ENCODE data around the gene NAV2.

Gene NAV2

DNA sequence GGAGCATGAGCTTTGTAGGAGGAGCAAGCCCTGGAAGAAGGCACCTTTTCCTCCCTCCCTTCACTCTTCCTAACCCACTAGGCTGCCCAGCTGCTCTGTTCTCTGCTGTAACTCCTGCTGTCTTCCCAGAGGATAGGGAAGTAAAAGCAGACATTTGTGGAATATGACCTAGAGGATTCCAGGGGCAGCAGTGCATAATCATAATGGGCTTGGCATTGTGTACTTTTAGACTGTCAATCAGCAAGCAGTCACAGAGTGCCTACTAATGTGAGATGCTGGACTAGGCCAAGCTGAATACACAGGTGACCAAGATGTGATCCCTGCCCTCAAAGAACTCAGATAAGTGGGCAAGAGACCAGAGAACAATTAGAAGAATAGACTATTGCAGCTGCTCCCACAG lies 133.0 kb downstream of the NAV2 start:
- Histone ChIP-seq H3K9me3 (replicated peaks; ENCODE audit: low read length) (no peaks in the 10 kb centered on the region), H3K9ac (ENCODE audit: low read depth, low read length) (no peak overlapping the region), H3K4me1 (ENCODE audit: control insufficient read depth, insufficient read depth, low read length) (peaks cover 30% of the 10 kb centered on the region), H3K27me3 (ENCODE audit: control insufficient read depth, insufficient read depth, low read length) (no peaks in the 10 kb centered on the region), H3K4me2 (ENCODE audit: low read length) (no peak overlapping the region), H3K4me3 (ENCODE audit: low read length) (no peak overlapping the region), H3K36me3 (ENCODE audit: insufficient read depth, low read length) (peaks cover 76% of the 10 kb centered on the region)

DNA sequence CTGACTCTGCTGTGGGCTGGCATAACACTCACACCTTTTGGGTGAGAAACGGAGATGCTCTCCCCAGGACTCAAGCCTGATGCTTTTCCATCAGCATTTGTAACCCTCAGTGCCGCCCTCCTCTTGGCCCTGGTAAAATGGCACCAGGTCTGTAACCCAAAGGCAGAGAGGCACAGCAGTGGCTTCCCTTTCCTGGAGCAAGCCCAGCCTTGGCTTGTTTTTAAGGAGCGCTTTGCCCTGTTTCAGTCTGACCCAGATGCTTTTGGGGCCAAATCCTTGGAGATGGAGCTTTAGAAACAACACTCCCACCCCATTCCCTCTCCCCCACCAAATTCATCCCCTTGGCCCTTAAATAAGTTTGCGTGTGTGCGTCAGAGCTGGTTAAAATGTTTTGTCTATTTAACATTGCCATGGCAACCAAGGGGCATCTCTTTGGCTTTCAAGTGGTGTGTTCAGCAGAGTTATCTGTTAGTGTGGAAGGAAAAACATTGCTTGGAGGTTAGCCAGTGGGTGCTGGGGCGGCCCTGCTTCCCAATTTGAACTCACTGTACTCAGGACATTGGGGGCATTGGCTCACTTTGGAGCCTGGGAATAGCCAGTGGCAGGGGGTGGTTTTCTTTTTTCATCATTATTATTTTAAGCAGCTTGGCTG lies 134.1 kb downstream of the NAV2 start:
- Histone ChIP-seq H3K4me1 (ENCODE audit: control insufficient read depth, insufficient read depth, low read length) (peaks cover 36% of the 10 kb centered on the region), H3K36me3 (ENCODE audit: insufficient read depth, low read length) (peaks cover 86% of the 10 kb centered on the region)

GRCh38 chr11:19848219-19848618 lies 135.6 kb downstream of the NAV2 start:
- no peaks in the 10 kb centered on the region for H3K27me3 ChIP-seq (ENCODE audit: control insufficient read depth, insufficient read depth, low read length)
- no peaks in the 10 kb centered on the region for H3K9me3 ChIP-seq (replicated peaks; ENCODE audit: low read length)
- no peak overlapping the region for H3K4me2 ChIP-seq (ENCODE audit: low read length)
- peaks cover 85% of the 10 kb centered on the region for H3K36me3 ChIP-seq (ENCODE audit: insufficient read depth, low read length)
- H3K4me3 ChIP-seq (ENCODE audit: low read length), result no peak overlapping the region
- H3K4me1 ChIP-seq (ENCODE audit: control insufficient read depth, insufficient read depth, low read length), result peaks cover 35% of the 10 kb centered on the region
- no peak overlapping the region for H3K9ac ChIP-seq (ENCODE audit: low read depth, low read length)

More for the DNA sequence above, 134.1 kb downstream of the NAV2 start:
- H3K9me3 ChIP-seq (replicated peaks; ENCODE audit: low read length), result no peaks in the 10 kb centered on the region
- no peaks in the 10 kb centered on the region for H3K27me3 ChIP-seq (ENCODE audit: control insufficient read depth, insufficient read depth, low read length)
- no peak overlapping the region for H3K4me2 ChIP-seq (ENCODE audit: low read length)
- H3K4me3 ChIP-seq (ENCODE audit: low read length), result no peak overlapping the region
- H3K9ac ChIP-seq (ENCODE audit: low read depth, low read length), result no peak overlapping the region

DNA sequence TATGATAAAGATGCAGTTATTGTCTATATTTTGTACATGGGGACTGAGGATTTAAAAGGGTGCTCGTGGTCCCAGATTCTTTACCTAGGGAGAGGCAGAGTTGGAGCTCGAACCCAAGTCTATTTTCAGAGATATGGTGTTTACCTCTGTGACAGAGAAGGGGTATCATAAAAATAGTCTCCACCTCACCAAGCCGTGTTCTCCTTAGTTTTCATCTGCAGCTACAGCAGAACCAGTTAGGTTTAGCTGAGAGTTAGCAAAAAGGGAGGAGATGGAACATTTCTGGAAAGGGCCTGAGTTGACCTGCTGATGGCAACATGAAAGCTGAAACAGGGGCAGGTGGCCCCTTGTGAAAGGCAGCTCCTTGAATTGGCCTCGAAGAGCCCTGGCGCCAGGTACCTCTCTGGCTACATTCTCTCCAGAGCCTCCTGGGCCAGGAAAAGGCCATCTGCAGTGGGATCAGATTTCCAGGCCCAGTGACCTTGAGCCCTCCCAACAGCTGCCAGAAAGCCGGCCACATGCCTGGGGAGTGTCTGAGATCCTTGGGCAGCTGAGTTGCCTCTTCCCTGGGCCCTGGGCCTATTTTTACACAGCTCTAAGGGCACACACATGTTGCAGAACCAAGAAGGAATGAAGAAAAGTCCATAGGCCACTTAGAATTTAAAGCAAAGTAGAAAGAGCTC lies 136.6 kb downstream of the NAV2 start:
- H3K27me3 ChIP-seq (ENCODE audit: control insufficient read depth, insufficient read depth, low read length), result no peaks in the 10 kb centered on the region
- no peak overlapping the region for H3K9ac ChIP-seq (ENCODE audit: low read depth, low read length)
- no peaks in the 10 kb centered on the region for H3K9me3 ChIP-seq (replicated peaks; ENCODE audit: low read length)
- peaks cover 75% of the 10 kb centered on the region for H3K36me3 ChIP-seq (ENCODE audit: insufficient read depth, low read length)
- H3K4me1 ChIP-seq (ENCODE audit: control insufficient read depth, insufficient read depth, low read length), result peaks cover 43% of the 10 kb centered on the region
- no peak overlapping the region for H3K4me3 ChIP-seq (ENCODE audit: low read length)
- H3K4me2 ChIP-seq (ENCODE audit: low read length), result no peak overlapping the region

DNA sequence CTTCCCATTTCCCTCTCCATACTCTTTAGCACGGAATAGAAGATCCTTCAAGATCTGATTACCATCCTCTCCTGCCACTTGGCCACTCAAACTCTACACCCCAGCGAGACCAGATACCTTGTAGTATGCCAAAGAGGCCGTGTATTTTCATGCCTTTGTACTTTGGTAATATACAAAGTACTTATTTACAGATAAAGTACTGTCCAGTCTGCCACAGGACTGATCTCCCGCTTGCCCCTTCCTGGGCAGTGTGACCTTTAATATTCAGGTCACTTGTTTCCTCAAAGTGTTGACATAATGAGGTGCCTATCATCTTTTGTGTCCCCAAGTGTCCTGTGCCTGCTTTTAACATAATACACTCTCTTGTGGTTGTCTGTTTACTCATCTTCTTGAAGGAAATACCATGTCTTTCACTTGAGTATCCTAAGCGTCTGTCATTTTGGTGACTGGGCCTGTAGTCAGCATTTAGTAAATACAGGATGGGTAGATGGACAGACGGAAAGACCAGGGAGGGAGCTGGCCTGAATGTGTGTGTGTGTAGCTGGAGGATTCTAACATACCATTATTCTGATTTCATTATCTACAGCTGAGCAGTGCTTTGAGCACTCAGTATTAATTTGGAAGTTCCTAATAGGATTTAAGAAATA lies 137.4 kb downstream of the NAV2 start:
- Histone ChIP-seq H3K4me3 (ENCODE audit: low read length) (no peak overlapping the region), H3K9me3 (replicated peaks; ENCODE audit: low read length) (no peaks in the 10 kb centered on the region), H3K27me3 (ENCODE audit: control insufficient read depth, insufficient read depth, low read length) (no peaks in the 10 kb centered on the region), H3K9ac (ENCODE audit: low read depth, low read length) (no peak overlapping the region), H3K36me3 (ENCODE audit: insufficient read depth, low read length) (peaks cover 68% of the 10 kb centered on the region), H3K4me2 (ENCODE audit: low read length) (no peak overlapping the region), H3K4me1 (ENCODE audit: control insufficient read depth, insufficient read depth, low read length) (peaks cover 43% of the 10 kb centered on the region)

DNA sequence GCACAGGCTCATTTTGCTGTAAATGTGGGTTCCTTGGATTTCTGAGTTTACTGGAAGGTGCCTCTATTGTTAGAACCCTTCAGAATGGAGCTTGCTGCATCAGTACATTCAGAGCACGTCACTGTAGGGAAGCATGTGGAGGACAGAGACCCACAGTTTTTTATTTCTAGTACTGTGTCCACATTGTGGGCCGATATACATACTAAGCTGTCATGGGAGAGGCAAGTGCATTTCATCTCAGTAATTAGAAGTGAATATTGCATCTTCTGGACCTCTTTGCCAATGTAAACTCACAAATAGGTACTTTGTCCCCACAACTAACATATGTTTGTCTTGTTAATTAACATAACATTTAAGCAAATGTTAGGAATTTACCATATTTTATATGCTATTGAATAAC lies 139.7 kb downstream of the NAV2 start:
- Histone ChIP-seq H3K36me3 (ENCODE audit: insufficient read depth, low read length) (peaks cover 60% of the 10 kb centered on the region), H3K9me3 (replicated peaks; ENCODE audit: low read length) (no peaks in the 10 kb centered on the region), H3K27me3 (ENCODE audit: control insufficient read depth, insufficient read depth, low read length) (no peaks in the 10 kb centered on the region), H3K4me3 (ENCODE audit: low read length) (no peak overlapping the region), H3K4me1 (ENCODE audit: control insufficient read depth, insufficient read depth, low read length) (peaks cover 43% of the 10 kb centered on the region), H3K4me2 (ENCODE audit: low read length) (no peak overlapping the region), H3K9ac (ENCODE audit: low read depth, low read length) (no peak overlapping the region)

DNA sequence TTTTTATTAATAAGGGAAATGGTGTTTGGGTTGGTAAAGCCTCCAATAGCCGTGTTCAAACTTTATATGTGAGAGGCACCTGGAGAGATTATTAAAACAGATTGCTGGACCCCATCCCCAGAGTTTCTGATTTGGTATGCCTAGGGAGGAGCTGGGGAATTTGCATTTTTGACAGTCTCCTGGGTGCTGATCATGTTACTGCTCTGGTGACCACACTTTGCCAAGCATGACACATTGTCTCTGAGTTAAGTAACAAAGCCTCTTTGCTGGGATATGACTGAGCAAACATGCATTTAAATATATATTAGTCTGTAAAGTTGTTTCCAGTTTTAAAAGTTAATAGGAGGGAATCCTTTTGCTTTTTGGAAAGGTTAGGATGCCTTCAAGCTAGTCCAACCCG lies 140.4 kb downstream of the NAV2 start:
- Histone ChIP-seq H3K4me2 (ENCODE audit: low read length) (no peak overlapping the region), H3K4me3 (ENCODE audit: low read length) (no peak overlapping the region), H3K36me3 (ENCODE audit: insufficient read depth, low read length) (peaks cover 53% of the 10 kb centered on the region), H3K27me3 (ENCODE audit: control insufficient read depth, insufficient read depth, low read length) (no peaks in the 10 kb centered on the region), H3K4me1 (ENCODE audit: control insufficient read depth, insufficient read depth, low read length) (peaks cover 43% of the 10 kb centered on the region), H3K9me3 (replicated peaks; ENCODE audit: low read length) (no peaks in the 10 kb centered on the region), H3K9ac (ENCODE audit: low read depth, low read length) (no peak overlapping the region)

- Histone ChIP-seq H3K36me3 (ENCODE audit: insufficient read depth, low read length) (peaks cover 47% of the 10 kb centered on the region), H3K4me2 (ENCODE audit: low read length) (no peak overlapping the region), H3K4me1 (ENCODE audit: control insufficient read depth, insufficient read depth, low read length) (peaks cover 41% of the 10 kb centered on the region), H3K9ac (ENCODE audit: low read depth, low read length) (no peak overlapping the region), H3K4me3 (ENCODE audit: low read length) (no peak overlapping the region), H3K9me3 (replicated peaks; ENCODE audit: low read length) (no peaks in the 10 kb centered on the region), H3K27me3 (ENCODE audit: control insufficient read depth, insufficient read depth, low read length) (no peaks in the 10 kb centered on the region)
Observed at GRCh38 chr11:19853920-19854319, 141.3 kb downstream of the NAV2 start.

GRCh38 chr11:19861171-19861570 lies 148.5 kb downstream of the NAV2 start:
- H3K9ac ChIP-seq (ENCODE audit: low read depth, low read length), result no peak overlapping the region
- H3K4me1 ChIP-seq (ENCODE audit: control insufficient read depth, insufficient read depth, low read length), result no peaks in the 10 kb centered on the region
- peaks cover 58% of the 10 kb centered on the region for H3K36me3 ChIP-seq (ENCODE audit: insufficient read depth, low read length)
- H3K4me3 ChIP-seq (ENCODE audit: low read length), result no peak overlapping the region
- no peaks in the 10 kb centered on the region for H3K9me3 ChIP-seq (replicated peaks; ENCODE audit: low read length)
- no peak overlapping the region for H3K4me2 ChIP-seq (ENCODE audit: low read length)
- H3K27me3 ChIP-seq (ENCODE audit: control insufficient read depth, insufficient read depth, low read length), result no peaks in the 10 kb centered on the region

GRCh38 chr11:19862091-19862490 lies 149.5 kb downstream of the NAV2 start:
- Histone ChIP-seq H3K4me2 (ENCODE audit: low read length) (no peak overlapping the region), H3K27me3 (ENCODE audit: control insufficient read depth, insufficient read depth, low read length) (no peaks in the 10 kb centered on the region), H3K9me3 (replicated peaks; ENCODE audit: low read length) (no peaks in the 10 kb centered on the region), H3K4me3 (ENCODE audit: low read length) (no peak overlapping the region), H3K4me1 (ENCODE audit: control insufficient read depth, insufficient read depth, low read length) (no peaks in the 10 kb centered on the region), H3K9ac (ENCODE audit: low read depth, low read length) (no peak overlapping the region), H3K36me3 (ENCODE audit: insufficient read depth, low read length) (peaks cover 56% of the 10 kb centered on the region)

GRCh38 chr11:19864141-19865140 lies 151.8 kb downstream of the NAV2 start:
- no peaks in the 10 kb centered on the region for H3K27me3 ChIP-seq (ENCODE audit: control insufficient read depth, insufficient read depth, low read length)
- no peak overlapping the region for H3K4me3 ChIP-seq (ENCODE audit: low read length)
- peaks cover 22% of the 10 kb centered on the region for H3K4me1 ChIP-seq (ENCODE audit: control insufficient read depth, insufficient read depth, low read length)
- H3K9me3 ChIP-seq (replicated peaks; ENCODE audit: low read length), result no peaks in the 10 kb centered on the region
- H3K9ac ChIP-seq (ENCODE audit: low read depth, low read length), result no peak overlapping the region
- H3K36me3 ChIP-seq (ENCODE audit: insufficient read depth, low read length), result peaks cover 61% of the 10 kb centered on the region
- no peak overlapping the region for H3K4me2 ChIP-seq (ENCODE audit: low read length)

Measured in skeletal muscle satellite cell (primary cell).